GM19395 (cell line): ENCODE measurements around the gene NDUFB10.
A peak's percentile ranks its signal among the peaks of the same experiment; 100 is the strongest.

Source experiments
- ATAC-seq: cut with Tn5 transposase; IDR thresholded peaks from one replicate; pipeline ENCODE4 v1.9.1; 2021; ENCODE audit warnings: mild to moderate bottlenecking, moderate library complexity; ENCODE audit not compliant: unreplicated experiment

NDUFB10 gene

DNA sequence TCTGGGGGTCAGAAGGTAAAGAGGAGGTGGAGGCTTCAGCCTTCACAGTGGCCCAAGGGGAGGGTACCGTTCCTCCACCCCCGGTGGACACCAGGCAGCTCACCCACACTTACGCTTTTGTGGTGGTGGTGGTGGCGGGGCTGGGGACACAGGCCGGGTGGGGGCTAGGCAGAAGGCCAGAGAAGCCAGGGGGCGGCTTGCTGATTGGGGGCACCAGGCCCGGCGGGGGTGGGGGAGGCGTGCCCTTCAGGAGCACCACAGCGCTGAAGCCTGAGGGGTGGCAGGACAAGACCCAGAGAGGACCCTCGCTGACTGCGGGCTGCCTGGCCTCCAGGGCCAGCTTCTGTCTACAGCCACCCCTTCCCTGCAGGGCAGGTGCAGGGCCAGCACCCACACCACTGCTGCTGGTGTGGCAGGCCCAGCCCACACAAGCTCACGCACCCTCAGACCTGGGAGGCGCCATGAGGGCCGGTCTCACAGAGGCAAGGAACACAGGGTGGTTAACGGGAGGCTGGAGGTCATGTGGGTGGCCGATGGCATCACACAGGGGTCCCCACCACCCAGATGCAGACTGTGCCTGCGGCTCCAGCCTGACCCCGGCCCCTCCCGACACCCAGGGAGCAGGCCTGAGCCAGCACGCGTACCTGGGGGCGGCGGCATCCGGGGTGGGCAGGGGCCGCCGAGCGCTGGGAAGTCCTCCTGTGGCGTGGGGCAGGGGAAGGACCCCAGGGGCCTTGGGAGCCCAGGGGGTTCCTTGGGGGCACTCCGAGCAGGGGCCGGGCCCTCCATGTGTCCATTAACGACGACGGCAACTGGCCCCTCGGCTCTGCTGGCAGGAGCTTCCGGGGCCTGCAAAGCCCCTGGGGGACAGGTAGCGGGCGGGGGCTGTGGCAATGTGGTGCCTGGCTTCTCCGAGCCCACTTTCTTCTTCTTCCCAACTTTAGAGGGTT is 39.8 kb downstream of the NDUFB10 start:
- no peak for ATAC-seq

DNA sequence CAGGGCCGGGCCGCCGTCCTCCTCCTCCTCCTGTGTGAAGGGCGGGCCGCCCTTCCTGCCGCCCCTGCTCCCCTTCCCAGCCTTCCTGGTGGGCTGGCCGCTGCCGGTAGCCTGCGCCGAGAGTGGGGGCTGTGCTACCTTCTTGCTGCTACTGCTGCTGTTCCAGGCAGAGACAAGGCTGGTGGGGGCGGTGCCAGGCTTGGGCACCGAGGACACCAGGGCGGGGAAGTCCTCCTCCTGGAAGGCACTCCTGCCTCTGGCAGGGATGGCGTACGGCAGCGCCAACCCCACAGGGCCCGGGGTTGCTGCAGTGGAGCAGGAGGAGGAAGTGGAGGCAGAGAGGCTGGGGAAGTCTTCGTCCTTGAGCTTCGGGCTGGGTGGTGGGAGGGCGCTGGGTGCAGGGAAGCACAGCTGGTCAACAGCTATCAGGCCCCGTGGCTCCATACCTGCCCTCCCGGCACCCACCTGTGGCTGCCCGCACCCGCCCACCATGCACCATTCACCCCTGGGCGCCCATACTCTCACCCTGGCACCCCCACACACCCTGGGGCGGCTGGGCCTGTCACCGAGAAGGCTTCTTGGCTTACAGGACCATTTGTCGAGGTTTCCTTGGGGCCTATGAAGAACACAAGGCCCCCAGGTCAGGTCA is 40.7 kb downstream of the NDUFB10 start:
- ATAC-seq, result no peak

DNA sequence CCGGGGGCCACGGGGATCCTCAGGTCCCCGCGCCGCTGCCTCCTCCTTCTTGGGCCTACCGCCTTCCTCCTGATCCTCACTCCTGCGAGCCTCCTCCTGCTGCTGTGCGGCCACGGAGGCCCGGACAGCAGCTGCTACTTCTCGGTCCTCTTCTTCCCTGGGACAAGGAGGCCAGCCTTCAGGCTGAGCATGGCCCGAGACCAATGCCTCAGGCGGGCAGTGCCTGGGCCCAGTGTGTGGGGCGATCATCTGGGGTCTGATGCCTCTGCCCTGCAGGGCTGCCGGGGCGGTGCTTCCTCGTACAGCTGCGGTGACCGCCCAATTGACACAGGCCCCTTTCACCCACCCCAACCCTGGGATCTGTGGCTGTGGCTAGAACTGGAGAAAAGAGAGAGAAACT is 41.7 kb downstream of the NDUFB10 start:
- no peak for ATAC-seq

DNA sequence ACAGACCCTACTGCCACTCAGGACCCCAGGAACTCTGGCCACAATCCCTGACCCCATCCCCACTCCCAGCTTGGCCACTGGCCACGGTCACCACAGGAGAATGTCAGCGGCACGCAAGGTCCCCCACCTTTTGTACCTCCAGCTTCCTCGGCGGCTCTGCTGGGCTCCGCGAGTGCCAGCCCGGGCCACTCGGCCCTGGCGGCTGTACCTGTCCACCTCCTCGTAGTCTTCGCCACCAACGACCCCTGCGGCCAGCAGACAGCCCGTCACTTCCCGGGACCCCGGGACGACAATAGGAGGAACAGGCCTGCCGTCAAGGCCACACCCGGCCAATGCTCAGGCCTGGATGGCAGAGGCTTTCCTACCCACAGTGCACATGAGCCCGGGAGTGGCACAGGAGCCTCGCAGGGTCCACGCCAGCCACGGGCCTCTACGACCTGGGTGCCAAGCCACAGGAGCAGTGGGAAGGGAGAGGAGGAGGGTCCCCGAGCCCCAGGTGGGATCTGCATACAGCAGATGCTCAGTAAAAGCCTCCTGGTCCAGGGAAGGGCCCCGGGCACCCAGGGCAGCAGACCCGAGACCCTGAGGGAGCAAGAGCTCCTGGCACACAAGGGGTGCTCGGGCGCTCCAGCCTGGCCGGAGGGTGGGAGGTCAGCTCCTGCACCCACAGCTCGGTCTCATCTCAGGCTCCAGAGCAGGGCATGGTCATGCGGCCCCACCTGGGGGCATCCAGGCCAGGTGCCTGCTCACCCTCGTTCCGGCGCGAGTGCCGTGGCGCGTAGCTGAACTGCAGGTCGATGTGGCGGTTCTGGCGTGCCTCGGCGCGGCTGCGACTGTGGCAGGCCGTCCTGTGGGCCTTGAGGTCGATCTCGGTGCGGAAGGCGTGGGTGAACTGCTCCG is 42.4 kb downstream of the NDUFB10 start:
- ATAC-seq, result no peak

DNA sequence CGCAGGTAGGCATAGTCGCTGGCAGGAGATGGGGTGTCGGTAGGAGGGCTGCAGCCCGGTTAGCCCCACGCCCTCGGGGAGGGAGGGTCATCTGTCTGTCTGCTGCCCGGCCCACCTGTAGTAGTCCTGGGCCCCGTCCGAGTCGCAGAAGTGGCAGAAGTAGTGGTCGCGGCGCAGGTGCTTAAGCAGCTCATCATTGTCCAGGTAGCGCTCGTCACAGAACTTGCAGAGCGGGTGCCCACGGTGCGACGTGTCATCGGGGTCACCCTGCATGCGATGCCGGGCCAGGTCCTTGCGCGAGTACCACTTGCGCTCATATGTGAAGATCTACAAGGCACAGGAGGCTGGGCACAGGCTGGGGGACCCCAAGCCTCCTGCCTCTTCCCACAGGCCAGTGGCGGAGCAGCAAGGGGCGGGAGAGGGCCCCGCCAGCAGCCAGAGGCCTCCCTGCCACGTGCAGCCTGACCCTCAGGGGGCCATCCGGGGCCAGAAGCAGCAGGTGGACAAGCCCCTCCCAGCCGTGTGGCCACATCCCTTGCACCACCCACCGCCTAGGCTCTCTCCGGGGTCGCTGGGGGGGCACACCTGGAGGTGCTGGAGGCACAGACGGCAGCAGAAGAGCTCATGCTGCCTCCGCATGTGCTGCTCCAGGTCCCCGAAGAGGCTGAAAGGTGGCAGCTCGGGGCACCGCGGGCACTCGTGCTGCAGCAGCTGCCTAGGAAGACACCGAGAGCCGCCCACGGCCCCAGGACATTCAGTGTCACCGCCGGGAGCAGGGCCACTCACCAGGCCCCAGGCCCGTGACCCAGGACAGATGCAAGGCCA is 43.3 kb downstream of the NDUFB10 start:
- ATAC-seq, result no peak

DNA sequence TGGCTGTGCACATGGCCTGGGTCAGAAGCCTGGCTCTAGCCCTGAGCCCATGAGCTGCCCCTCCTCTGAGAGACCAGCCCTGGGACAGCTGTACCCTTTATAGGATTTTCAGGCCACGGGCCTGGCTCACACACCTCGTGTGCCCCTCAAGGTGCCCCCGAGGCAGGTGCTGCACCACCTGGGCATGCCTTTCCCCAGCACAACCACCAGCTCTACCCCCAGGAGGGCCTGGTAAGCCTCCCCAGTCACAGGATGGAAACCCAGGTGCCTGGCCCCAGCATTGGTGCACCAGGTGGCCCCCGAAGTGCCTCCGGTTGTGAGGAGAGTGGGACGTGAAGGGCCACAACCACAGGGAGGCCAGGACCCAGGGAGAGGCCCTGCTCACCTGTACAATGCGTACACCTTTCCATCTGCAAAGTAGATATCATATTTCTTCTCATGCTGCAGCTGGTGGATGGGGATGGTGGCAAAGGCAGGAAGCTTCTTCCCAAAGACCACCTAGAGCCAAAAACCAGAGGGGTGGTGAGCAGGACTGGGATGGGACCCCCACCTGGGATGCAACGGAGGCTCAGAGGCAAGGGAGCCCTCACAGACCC is 44.0 kb downstream of the NDUFB10 start:
- ATAC-seq, result no peak

DNA sequence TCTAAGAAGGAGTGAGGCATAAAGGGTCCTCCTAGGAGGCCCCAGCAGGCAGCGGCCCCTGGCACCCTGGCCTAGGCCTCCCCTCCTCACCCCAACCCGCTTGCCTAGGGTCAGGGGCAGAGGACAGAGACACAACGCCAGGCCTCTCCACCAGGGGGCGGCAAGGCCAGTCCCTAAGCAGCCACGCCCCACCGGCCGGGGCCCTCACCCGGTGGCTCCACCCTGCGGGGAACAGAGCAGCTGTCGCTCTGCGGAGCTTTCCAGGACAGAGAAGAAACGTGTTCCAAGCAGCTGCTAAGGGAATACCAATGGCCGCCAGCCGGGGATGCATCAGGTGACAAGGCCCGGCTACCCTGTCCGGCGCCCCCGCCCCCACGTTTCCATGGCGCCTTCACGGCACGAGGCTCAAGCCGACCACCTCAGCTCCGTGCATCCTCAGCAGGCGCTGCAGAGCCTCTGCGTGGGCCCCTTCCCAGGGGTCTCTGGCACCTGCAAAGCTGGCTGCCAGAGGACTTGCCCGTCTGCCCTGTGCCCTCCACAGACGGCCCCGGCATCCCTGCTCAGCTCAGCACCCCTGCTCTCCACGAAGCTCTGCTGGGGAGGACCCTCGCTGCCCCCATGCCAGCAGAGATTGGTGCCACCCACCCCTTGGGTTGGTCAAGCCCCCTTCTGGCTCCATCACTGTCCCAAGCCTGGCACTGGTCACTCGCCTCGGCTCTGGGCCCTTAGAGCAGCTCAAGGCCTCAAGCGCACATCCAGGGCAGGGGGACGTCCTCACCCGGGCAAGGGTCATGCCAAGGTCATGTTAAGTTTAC is 44.7 kb downstream of the NDUFB10 start:
- ATAC-seq, result no peak

DNA sequence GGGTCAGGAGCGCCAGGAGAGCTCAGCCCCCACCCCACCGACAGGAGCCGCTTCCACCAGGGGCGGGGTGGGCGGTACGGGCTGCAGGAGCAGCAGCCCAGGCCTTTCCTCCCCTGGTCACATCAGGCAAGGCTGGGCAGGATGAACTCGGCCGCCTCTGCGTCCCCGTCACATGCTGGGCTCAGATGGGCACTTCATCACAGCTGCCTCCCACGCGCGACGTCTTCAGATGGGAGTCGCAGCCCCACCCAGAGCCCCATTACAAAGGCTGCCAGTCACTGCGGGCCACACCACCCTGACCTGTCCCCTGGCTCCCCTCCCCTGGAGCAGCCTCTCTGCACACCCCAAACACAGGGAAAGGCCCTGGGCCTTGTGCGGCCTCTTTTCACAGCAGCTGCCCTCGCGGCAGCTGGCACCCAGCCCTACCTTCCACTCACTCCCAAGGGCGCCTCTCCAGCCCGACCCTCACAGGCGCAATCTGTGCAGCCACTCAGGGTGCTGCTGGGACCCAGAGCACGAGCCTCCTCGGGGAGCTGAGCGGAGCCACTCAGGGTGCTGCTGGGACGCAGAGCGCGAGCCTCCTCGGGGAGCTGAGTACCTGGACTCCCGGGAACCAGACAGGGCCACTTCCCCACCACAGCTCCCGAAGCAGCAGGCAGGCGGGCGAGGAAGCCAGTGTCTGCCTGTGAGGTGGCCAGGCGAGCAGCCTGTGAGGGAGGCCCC is 45.6 kb downstream of the NDUFB10 start:
- no peak for ATAC-seq

DNA sequence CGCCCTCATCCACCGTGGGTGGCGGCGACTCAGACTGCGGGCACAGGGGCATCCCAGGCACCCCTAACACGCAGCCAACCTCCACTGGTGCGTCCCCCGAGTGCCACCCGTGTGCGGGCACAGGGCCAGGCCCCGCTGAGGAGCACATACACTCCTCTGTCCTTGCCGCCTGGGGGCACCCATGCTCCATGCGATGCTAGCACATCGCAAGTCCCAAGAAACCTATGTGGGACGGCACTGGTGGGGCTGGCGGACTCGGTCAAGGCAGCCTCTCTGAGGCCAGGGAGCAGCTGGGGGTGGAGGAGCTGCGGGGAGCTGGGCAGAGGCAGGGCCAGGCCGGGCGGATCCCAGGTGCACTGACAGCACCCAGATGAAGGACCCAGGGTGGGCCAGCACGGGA is 46.3 kb downstream of the NDUFB10 start:
- no peak for ATAC-seq

DNA sequence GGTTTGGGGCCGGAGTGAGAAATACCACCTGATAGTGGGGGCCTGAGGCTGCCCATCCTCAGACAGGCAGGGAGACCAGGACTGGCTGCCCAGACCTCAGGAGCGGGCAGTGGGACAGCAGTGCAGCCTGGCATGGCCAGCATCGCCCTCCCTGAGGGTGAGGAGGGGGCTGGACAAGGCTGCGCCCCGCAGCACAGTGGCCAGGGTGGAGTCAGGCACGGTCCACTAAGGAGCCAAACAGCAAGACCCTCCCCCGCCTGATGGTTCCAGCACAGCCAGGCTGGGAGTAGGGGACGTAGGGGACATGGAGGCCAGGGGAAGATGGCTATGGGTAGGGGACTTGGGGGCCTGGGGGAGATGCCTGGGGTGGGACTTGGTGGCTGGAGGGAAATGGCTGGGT is 47.0 kb downstream of the NDUFB10 start:
- ATAC-seq, result no peak

DNA sequence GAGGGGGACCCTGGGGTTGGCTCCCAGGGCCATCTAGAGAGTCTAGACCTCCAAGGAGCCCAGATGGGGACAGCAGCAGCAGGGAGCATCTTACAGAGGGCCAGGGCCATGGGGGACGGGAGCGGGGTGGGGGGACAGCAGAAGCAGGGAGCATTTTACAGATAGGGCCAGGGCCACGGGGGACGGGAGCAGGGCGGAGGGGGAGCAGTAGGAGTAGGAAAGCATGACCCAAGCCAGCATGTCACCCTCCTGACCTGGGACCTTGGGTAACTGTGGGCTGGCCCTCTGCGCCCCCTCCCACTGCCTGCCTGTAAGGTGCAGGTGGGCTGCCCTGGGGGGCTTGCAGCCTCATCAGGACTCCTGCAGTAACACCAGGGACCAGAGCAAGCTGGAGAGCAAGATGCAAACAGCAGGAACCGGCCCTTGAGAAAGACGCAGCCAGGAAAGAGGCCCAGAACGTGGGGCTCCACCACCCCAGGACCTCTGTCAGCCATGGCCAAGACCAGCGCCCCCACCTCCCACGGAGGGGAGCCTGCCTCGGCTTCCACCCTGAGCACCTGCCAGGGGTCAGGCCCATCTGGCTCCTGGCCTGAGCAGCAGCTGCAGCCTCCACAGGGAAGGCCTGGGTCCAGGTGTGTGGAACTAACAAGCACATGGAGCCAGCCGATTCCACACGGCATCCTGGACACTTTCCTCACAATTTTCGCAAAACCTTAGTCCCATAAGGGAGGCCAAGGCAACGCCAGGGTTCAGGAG is 47.9 kb downstream of the NDUFB10 start:
- ATAC-seq, result no peak

DNA sequence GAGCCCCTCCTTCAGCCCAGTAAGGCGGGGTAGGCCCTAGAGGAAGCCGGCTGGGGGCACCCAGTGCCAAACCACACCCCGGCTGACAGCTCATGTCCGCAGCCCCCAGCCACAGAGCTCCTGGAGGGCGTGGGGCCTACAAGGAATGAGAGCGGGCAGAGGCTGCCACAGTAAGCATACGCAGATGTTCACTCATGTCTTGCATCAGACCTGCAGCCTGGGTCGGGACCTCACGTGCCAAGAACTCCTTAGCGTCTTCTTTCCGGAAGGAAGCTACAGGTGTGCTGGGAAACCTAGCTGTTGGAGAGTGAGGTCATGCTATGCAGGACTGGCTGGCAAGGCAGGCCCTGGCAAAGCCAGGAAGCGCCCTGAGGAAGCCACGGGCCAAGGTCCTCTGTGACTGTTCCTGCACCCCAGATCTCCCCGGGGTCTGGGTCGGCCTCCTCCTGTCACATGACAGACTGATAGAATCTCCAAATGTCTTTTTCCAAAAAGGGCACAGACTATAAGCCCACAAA is 48.7 kb downstream of the NDUFB10 start:
- ATAC-seq, result no peak

DNA sequence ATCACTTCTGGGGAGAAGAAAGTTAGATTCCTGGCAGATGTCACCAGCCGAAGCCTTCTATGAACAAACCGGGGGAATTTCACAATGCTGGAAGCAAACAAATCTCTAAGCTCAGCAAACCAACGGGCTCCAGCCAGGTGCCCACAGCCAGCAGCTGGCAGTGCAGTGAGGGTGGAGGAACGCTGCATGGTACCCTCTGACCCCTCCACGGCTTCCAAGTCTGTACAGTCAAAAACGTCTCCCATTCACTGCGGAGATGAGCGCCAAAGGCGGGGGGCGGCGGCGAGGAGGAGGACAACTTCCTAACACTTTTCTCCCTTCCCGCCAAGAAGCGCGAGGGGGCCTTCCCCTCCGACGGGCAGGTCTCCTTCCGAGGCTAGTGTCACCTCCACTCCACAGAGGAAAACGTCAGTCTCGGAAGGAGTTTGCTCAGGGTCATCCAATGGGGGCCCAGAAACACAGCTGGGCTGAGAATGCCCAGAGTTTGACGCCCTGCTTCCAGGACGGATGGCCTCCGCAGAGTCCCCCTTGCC is 49.4 kb downstream of the NDUFB10 start:
- ATAC-seq, result no peak

DNA sequence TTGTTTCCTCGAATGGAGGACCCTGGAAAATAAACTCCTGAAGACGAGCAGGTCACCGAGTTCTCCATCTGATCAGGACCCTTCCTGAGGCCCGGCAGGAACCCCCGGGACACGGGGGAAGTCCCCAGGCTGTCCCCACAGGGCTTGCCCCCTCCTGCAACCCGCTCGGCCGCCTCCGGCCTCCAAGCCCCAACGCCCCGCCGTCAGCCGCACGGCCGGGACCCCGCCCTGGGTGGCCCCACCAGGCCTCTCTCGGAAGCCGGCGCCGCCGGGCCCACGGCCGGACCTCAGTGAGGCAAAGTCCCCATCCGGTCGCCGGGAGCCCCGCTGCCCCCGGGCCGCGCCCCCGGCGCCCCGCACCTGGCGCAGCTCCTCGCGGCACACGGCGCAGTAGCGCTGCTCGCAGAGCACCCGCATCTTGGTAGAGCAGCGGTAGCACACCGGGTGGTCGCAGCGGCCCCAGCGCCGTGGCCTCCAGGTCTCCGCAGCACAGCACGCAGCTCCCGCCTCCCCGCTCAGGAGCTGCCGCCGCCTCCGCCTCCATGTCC is 49.9 kb downstream of the NDUFB10 start:
- ATAC-seq, result peak; percentile 47

DNA sequence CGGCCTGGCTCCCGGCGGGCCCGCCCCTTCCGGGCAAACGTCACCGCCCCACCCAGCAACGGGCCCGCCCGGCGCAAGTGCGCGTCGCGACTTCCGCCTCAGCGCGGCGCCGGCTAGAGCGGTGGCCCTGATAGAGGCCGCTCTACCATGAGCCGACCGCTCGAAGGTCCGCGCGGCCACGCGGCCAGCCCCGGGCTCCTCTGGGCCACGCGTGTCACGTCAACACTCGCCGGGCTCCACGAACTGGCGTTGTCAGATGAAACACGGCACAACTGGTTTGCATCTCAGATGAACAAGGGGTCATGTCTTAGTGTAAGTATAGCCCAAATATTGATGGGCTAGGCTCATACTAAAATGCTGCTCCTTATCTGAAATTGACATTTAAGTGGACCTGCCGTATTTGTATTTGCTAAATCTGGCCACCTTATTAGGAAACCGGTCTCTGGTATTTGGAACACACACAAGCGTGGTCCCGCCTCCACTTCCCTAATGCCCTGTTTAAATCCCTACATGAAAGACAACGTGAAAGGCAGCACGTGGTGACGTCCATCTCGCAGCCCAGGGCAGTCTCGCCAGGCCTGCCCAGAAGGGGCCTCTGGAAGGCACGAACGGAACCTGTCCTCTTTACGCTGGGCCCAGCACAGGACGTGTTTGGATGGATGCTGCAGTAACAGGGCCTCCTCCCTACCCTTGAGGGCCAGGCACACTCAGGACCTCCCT is 50.6 kb downstream of the NDUFB10 start, which contains the start of gene ZNF598:
Gene ZNF598 (minus strand): TSS at position 31 of the 720 bp plus-strand sequence.
- ATAC-seq, result peak; percentile 67
